HEK293 (cell line): ENCODE measurements around the gene OR2A25.
"Not testable (repeated sequence)": the region's sequence is repeated elsewhere in the genome, so short reads cannot be mapped to it uniquely, and the experiment has no call there.

Experiments
- KLF10 ChIP-seq: fragments of 450-650 bp; IDR thresholded peaks from 2 replicates; pipeline ENCODE4 v1.5.1; 2018; ENCODE audit warnings: missing biosample characterization, mild to moderate bottlenecking, missing genetic modification characterization
- YY1 ChIP-seq: fragments of 450-650 bp; formaldehyde crosslinking; IDR thresholded peaks from 2 replicates; pipeline ENCODE4 v1.5.1; 2018; ENCODE audit warnings: missing biosample characterization, missing genetic modification characterization
- ZBTB20 ChIP-seq: fragments of 450-650 bp; formaldehyde crosslinking; IDR thresholded peaks from 2 replicates; pipeline ENCODE4 v1.5.1; 2016; ENCODE audit warnings: missing biosample characterization, missing genetic modification characterization
- ZNF514 ChIP-seq: fragments of 450-650 bp; formaldehyde crosslinking; IDR thresholded peaks from 2 replicates; pipeline ENCODE4 v1.5.1; 2016; ENCODE audit warnings: missing biosample characterization, missing genetic modification characterization
- ZNF561 ChIP-seq: fragments of 450-650 bp; IDR thresholded peaks from 2 replicates; pipeline ENCODE4 v1.5.1; 2018; ENCODE audit warnings: missing biosample characterization, missing genetic modification characterization, borderline replicate concordance
- ZNF837 ChIP-seq: fragments of 450-650 bp; formaldehyde crosslinking; IDR thresholded peaks from 2 replicates; pipeline ENCODE4 v1.5.1; 2016; ENCODE audit warnings: missing biosample characterization, missing genetic modification characterization
- TF ChIP-seq, protein P1 (sequence below): fragments of 450-650 bp; formaldehyde crosslinking; IDR thresholded peaks from 2 replicates; pipeline ENCODE4 v1.5.1; 2016; ENCODE audit warnings: missing biosample characterization, missing genetic modification characterization
- TF ChIP-seq, protein P2 (sequence below): fragments of 450-650 bp; formaldehyde crosslinking; IDR thresholded peaks from 2 replicates; pipeline ENCODE4 v1.5.1; 2016; ENCODE audit warnings: missing biosample characterization, missing genetic modification characterization
- TF ChIP-seq, protein P3 (sequence below): fragments of 450-650 bp; formaldehyde crosslinking; IDR thresholded peaks from 2 replicates; pipeline ENCODE4 v1.5.1; 2016; ENCODE audit warnings: missing biosample characterization, missing genetic modification characterization
- TF ChIP-seq, protein P4 (sequence below): sonication (generic); formaldehyde crosslinking; IDR thresholded peaks from 2 replicates; pipeline ENCODE4 v1.8.1; 2022; ENCODE audit warnings: mild to moderate bottlenecking, moderate library complexity, missing genetic modification reagents
- TF ChIP-seq, protein P5 (sequence below): fragments of 450-650 bp; formaldehyde crosslinking; conservative IDR thresholded peaks from 2 replicates; pipeline ENCODE4 v1.5.1; 2016; ENCODE audit warnings: low read depth, missing biosample characterization, missing genetic modification characterization
- TF ChIP-seq, protein P6 (sequence below): fragments of 450-650 bp; IDR thresholded peaks from 2 replicates; pipeline ENCODE4 v1.5.1; 2018; ENCODE audit warnings: missing biosample characterization, missing genetic modification characterization
- TF ChIP-seq, protein P7 (sequence below): fragments of 450-650 bp; formaldehyde crosslinking; IDR thresholded peaks from 2 replicates; pipeline ENCODE4 v1.5.1; 2016; ENCODE audit warnings: missing biosample characterization, missing genetic modification characterization, low read depth
- TF ChIP-seq, protein P8 (sequence below): fragments of 450-650 bp; formaldehyde crosslinking; IDR thresholded peaks from 2 replicates; pipeline ENCODE4 v1.5.1; 2016; ENCODE audit warnings: missing biosample characterization, missing genetic modification characterization

DNA sequence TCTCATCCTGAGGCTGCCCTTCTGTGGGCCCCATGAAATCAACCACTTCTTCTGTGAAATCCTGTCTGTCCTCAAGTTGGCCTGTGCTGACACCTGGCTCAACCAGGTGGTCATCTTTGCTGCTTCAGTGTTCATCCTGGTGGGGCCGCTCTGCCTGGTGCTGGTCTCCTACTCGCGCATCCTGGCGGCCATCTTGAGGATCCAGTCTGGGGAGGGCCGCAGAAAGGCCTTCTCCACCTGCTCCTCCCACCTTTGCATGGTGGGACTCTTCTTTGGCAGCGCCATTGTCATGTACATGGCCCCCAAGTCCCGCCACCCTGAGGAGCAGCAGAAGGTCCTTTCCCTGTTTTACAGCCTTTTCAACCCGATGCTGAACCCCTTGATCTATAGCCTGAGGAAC, 18.7 kb upstream of the OR2A25 start:
- TF ChIP-seq, protein P1, sequence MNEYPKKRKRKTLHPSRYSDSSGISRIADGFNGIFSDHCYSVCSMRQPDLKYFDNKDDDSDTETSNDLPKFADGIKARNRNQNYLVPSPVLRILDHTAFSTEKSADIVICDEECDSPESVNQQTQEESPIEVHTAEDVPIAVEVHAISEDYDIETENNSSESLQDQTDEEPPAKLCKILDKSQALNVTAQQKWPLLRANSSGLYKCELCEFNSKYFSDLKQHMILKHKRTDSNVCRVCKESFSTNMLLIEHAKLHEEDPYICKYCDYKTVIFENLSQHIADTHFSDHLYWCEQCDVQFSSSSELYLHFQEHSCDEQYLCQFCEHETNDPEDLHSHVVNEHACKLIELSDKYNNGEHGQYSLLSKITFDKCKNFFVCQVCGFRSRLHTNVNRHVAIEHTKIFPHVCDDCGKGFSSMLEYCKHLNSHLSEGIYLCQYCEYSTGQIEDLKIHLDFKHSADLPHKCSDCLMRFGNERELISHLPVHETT (tag by site-specific recombination), result not testable (repeated sequence)
- not testable (repeated sequence) for TF ChIP-seq YY1, ZNF514, ZNF561, ZBTB20, ZNF837, KLF10 (tag by site-specific recombination)
- TF ChIP-seq, protein P2, sequence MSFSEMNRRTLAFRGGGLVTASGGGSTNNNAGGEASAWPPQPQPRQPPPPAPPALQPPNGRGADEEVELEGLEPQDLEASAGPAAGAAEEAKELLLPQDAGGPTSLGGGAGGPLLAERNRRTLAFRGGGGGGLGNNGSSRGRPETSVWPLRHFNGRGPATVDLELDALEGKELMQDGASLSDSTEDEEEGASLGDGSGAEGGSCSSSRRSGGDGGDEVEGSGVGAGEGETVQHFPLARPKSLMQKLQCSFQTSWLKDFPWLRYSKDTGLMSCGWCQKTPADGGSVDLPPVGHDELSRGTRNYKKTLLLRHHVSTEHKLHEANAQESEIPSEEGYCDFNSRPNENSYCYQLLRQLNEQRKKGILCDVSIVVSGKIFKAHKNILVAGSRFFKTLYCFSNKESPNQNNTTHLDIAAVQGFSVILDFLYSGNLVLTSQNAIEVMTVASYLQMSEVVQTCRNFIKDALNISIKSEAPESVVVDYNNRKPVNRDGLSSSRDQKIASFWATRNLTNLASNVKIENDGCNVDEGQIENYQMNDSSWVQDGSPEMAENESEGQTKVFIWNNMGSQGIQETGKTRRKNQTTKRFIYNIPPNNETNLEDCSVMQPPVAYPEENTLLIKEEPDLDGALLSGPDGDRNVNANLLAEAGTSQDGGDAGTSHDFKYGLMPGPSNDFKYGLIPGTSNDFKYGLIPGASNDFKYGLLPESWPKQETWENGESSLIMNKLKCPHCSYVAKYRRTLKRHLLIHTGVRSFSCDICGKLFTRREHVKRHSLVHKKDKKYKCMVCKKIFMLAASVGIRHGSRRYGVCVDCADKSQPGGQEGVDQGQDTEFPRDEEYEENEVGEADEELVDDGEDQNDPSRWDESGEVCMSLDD, result not testable (repeated sequence)
- TF ChIP-seq, protein P3, sequence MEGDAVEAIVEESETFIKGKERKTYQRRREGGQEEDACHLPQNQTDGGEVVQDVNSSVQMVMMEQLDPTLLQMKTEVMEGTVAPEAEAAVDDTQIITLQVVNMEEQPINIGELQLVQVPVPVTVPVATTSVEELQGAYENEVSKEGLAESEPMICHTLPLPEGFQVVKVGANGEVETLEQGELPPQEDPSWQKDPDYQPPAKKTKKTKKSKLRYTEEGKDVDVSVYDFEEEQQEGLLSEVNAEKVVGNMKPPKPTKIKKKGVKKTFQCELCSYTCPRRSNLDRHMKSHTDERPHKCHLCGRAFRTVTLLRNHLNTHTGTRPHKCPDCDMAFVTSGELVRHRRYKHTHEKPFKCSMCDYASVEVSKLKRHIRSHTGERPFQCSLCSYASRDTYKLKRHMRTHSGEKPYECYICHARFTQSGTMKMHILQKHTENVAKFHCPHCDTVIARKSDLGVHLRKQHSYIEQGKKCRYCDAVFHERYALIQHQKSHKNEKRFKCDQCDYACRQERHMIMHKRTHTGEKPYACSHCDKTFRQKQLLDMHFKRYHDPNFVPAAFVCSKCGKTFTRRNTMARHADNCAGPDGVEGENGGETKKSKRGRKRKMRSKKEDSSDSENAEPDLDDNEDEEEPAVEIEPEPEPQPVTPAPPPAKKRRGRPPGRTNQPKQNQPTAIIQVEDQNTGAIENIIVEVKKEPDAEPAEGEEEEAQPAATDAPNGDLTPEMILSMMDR (tag by site-specific recombination), result not testable (repeated sequence)
- TF ChIP-seq, protein P4, sequence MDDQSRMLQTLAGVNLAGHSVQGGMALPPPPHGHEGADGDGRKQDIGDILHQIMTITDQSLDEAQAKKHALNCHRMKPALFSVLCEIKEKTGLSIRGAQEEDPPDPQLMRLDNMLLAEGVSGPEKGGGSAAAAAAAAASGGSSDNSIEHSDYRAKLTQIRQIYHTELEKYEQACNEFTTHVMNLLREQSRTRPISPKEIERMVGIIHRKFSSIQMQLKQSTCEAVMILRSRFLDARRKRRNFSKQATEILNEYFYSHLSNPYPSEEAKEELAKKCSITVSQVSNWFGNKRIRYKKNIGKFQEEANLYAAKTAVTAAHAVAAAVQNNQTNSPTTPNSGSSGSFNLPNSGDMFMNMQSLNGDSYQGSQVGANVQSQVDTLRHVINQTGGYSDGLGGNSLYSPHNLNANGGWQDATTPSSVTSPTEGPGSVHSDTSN, result not testable (repeated sequence)
- TF ChIP-seq, protein P5, sequence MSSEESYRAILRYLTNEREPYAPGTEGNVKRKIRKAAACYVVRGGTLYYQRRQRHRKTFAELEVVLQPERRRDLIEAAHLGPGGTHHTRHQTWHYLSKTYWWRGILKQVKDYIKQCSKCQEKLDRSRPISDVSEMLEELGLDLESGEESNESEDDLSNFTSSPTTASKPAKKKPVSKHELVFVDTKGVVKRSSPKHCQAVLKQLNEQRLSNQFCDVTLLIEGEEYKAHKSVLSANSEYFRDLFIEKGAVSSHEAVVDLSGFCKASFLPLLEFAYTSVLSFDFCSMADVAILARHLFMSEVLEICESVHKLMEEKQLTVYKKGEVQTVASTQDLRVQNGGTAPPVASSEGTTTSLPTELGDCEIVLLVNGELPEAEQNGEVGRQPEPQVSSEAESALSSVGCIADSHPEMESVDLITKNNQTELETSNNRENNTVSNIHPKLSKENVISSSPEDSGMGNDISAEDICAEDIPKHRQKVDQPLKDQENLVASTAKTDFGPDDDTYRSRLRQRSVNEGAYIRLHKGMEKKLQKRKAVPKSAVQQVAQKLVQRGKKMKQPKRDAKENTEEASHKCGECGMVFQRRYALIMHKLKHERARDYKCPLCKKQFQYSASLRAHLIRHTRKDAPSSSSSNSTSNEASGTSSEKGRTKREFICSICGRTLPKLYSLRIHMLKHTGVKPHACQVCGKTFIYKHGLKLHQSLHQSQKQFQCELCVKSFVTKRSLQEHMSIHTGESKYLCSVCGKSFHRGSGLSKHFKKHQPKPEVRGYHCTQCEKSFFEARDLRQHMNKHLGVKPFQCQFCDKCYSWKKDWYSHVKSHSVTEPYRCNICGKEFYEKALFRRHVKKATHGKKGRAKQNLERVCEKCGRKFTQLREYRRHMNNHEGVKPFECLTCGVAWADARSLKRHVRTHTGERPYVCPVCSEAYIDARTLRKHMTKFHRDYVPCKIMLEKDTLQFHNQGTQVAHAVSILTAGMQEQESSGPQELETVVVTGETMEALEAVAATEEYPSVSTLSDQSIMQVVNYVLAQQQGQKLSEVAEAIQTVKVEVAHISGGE (tag by site-specific recombination), result not testable (repeated sequence)
- TF ChIP-seq, protein P6, sequence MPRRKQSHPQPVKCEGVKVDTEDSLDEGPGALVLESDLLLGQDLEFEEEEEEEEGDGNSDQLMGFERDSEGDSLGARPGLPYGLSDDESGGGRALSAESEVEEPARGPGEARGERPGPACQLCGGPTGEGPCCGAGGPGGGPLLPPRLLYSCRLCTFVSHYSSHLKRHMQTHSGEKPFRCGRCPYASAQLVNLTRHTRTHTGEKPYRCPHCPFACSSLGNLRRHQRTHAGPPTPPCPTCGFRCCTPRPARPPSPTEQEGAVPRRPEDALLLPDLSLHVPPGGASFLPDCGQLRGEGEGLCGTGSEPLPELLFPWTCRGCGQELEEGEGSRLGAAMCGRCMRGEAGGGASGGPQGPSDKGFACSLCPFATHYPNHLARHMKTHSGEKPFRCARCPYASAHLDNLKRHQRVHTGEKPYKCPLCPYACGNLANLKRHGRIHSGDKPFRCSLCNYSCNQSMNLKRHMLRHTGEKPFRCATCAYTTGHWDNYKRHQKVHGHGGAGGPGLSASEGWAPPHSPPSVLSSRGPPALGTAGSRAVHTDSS (tag by site-specific recombination), result not testable (repeated sequence)
- TF ChIP-seq, protein P7, sequence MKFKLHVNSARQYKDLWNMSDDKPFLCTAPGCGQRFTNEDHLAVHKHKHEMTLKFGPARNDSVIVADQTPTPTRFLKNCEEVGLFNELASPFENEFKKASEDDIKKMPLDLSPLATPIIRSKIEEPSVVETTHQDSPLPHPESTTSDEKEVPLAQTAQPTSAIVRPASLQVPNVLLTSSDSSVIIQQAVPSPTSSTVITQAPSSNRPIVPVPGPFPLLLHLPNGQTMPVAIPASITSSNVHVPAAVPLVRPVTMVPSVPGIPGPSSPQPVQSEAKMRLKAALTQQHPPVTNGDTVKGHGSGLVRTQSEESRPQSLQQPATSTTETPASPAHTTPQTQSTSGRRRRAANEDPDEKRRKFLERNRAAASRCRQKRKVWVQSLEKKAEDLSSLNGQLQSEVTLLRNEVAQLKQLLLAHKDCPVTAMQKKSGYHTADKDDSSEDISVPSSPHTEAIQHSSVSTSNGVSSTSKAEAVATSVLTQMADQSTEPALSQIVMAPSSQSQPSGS (tag by site-specific recombination), result not testable (repeated sequence)
- TF ChIP-seq, protein P8, sequence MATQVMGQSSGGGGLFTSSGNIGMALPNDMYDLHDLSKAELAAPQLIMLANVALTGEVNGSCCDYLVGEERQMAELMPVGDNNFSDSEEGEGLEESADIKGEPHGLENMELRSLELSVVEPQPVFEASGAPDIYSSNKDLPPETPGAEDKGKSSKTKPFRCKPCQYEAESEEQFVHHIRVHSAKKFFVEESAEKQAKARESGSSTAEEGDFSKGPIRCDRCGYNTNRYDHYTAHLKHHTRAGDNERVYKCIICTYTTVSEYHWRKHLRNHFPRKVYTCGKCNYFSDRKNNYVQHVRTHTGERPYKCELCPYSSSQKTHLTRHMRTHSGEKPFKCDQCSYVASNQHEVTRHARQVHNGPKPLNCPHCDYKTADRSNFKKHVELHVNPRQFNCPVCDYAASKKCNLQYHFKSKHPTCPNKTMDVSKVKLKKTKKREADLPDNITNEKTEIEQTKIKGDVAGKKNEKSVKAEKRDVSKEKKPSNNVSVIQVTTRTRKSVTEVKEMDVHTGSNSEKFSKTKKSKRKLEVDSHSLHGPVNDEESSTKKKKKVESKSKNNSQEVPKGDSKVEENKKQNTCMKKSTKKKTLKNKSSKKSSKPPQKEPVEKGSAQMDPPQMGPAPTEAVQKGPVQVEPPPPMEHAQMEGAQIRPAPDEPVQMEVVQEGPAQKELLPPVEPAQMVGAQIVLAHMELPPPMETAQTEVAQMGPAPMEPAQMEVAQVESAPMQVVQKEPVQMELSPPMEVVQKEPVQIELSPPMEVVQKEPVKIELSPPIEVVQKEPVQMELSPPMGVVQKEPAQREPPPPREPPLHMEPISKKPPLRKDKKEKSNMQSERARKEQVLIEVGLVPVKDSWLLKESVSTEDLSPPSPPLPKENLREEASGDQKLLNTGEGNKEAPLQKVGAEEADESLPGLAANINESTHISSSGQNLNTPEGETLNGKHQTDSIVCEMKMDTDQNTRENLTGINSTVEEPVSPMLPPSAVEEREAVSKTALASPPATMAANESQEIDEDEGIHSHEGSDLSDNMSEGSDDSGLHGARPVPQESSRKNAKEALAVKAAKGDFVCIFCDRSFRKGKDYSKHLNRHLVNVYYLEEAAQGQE (tag by site-specific recombination), result not testable (repeated sequence)
